GM12878 (cell line): Measurements from ENCODE around the gene PSMA7. TPM values are rescaled to one million over a fixed set of nuclear protein-coding genes. Genes with fewer than 3 reads are reported as not detected.

Experiments
- BCL3 ChIP-seq: IDR thresholded peaks from 2 replicates; pipeline ENCODE4 v1.6.1; 2011; ENCODE audit warnings: borderline replicate concordance, low read depth, mild to moderate bottlenecking, moderate library complexity, low read length; ENCODE audit not compliant: insufficient read depth, poor library complexity, severe bottlenecking
- CHD4 ChIP-seq: fragments of 200-600 bp; sonication (generic); IDR thresholded peaks from 2 replicates; pipeline ENCODE4 v1.6.1; 2016; ENCODE audit warnings: mild to moderate bottlenecking
- DPF2 ChIP-seq: fragments of 450-650 bp; IDR thresholded peaks from 2 replicates; pipeline ENCODE4 v1.6.1; 2017; ENCODE audit warnings: mild to moderate bottlenecking
- ELK1 ChIP-seq: IDR thresholded peaks from 2 replicates; pipeline ENCODE4 v1.6.1; 2012; ENCODE audit warnings: low read depth, low read length, improper control_type of control experiment
- GABPA ChIP-seq: IDR thresholded peaks from 2 replicates; pipeline ENCODE4 v1.6.1; 2014; ENCODE audit warnings: antibody characterized with exemption, low read depth, mild to moderate bottlenecking, inconsistent platforms
- GATAD2B ChIP-seq: fragments of 450-650 bp; conservative IDR thresholded peaks from 2 replicates; pipeline ENCODE4 v1.6.1; 2017; ENCODE audit warnings: low read depth, mild to moderate bottlenecking, moderate library complexity
- IKZF2 ChIP-seq, 2 experiments: fragments of 450-650 bp; IDR thresholded peaks; 2 replicates each; pipeline ENCODE4 v1.6.1; 2017; ENCODE audit warnings: mild to moderate bottlenecking in 2 of 2, moderate library complexity in 2 of 2
- LARP7 ChIP-seq: fragments of 450-650 bp; IDR thresholded peaks from 2 replicates; pipeline ENCODE4 v1.6.1; 2017; ENCODE audit warnings: mild to moderate bottlenecking
- MXI1 ChIP-seq: fragments of 150-350 bp; IDR thresholded peaks from 2 replicates; pipeline ENCODE4 v1.6.1; 2011; ENCODE audit warnings: low read depth, mild to moderate bottlenecking, inconsistent platforms, low read length, improper control_type of control experiment
- NR2C1 ChIP-seq: fragments of 450-650 bp; IDR thresholded peaks from 2 replicates; pipeline ENCODE4 v1.6.1; 2017; ENCODE audit warnings: antibody characterized with exemption, mild to moderate bottlenecking, moderate library complexity
- POLR2A ChIP-seq: IDR thresholded peaks from 2 replicates; pipeline ENCODE4 v1.6.1; 2011; ENCODE audit warnings: low read depth, mild to moderate bottlenecking, low read length
- POLR2AphosphoS2 ChIP-seq: IDR thresholded peaks from 2 replicates; pipeline ENCODE4 v1.6.1; 2011; ENCODE audit warnings: low read depth, mild to moderate bottlenecking, low read length, improper control_type of control experiment, moderate library complexity
- RAD21 ChIP-seq: IDR thresholded peaks from 2 replicates; pipeline ENCODE4 v1.6.1; 2011; ENCODE audit warnings: mild to moderate bottlenecking, low read depth, low read length, moderate library complexity; ENCODE audit not compliant: insufficient read depth
- SP1 ChIP-seq: IDR thresholded peaks from one replicate; pipeline ENCODE4 v1.6.1; 2011; ENCODE audit warnings: low read depth, low read length
- SPI1 ChIP-seq: IDR thresholded peaks from 2 replicates; pipeline ENCODE4 v1.6.1; 2011; ENCODE audit warnings: low read depth, mild to moderate bottlenecking, low read length, moderate library complexity, borderline replicate concordance; ENCODE audit not compliant: insufficient read depth
- ZNF687 ChIP-seq: fragments of 450-650 bp; IDR thresholded peaks from 2 replicates; pipeline ENCODE4 v1.6.1; 2017; ENCODE audit warnings: mild to moderate bottlenecking, moderate library complexity
- polyA plus RNA-seq, 11 experiments: library from polyadenylated mRNA; depleted of rRNA in 4 of 11; unstranded in 6 of 11; stranded (reverse) in 5 of 11; fragments of >200 nt; fragmentation: Nextera tagmentation in 4 of 11; fragmentation: Illumina TruSeq in 1 of 11; extraction: Ambion mirVana in 4 of 11; extraction: Trizol in 1 of 11; gene quantifications; 1 replicate in 1 of 11; 2 replicates in 10 of 11; pipeline versions ENCODE4 v1.2.1 to v1.2.3, GENCODE V29; 2011 to 2016; ENCODE audit warnings: inconsistent platforms in 2 of 11, missing spikeins in 2 of 11, low read depth in 1 of 11
- total RNA-seq, 4 experiments: library from RNA; depleted of rRNA in 3 of 4; stranded (reverse); fragments of >200 nt in 3 of 4; fragmentation: Illumina TruSeq in 1 of 4; extraction: Trizol in 1 of 4; gene quantifications; 2 replicates each; pipeline versions ENCODE4 v1.2.1 to v1.2.3, GENCODE V29; 2013 to 2021
- TF ChIP-seq, protein P1 (sequence below): IDR thresholded peaks from 2 replicates; pipeline ENCODE4 v1.6.1; 2012; ENCODE audit warnings: low read depth, low read length, improper control_type of control experiment
- TF ChIP-seq, protein P2 (sequence below): fragments of 450-650 bp; IDR thresholded peaks from 2 replicates; pipeline ENCODE4 v1.6.1; 2017; ENCODE audit warnings: mild to moderate bottlenecking

PSMA7 gene
- total and polyA plus RNA-seq, 10 of the 15 experiments (the other 5 are each of a cell fraction or from before 2014, with no cell fraction given) = 216 to 857 (median 368) TPM

DNA sequence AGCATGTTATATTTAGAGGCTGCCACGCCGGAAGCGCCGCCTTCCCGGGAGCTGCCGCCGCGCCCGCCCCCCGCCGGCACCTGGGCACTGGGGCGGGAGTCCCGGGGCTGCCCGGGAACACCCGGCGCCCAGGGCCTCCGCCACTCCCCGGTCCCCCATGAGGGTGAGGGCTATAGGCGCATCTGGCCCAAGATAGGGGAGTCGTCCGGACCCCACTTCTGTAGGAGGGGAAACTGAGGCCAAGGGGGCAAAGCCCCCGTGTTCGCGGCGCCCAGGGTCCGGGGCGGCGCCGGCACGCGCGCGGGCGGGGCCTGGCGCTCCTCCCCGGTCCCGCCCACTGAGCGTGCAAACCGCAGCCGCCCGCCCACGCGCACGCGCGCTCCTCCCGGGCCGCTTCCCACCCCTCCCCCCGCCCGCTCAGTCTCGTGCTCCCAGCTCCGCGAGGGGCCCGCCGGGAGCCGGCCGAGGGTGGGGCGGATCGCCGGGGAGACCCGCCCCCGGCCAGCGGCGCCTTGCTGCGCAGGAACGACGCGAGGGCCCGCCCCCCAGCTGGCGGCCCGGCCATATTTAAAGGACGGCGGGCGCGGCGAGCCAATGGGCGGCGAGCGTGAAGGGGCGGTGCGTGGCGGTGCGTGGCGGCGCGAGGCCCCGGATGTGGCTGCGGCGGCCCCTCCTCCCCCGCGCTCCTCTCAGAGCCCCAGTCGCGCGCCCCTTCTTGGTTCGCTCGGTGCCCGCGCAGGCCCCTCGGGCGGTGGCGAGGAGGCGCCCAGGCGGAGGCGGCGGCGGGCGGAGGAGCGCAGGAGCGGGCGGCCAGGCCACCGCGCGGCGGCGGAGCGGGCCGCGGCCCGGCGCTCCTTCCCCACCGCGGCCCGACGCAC is 21.2 kb downstream of the PSMA7 start, which contains the start of gene LSM14B (continued):
- TF ChIP-seq, protein P1, sequence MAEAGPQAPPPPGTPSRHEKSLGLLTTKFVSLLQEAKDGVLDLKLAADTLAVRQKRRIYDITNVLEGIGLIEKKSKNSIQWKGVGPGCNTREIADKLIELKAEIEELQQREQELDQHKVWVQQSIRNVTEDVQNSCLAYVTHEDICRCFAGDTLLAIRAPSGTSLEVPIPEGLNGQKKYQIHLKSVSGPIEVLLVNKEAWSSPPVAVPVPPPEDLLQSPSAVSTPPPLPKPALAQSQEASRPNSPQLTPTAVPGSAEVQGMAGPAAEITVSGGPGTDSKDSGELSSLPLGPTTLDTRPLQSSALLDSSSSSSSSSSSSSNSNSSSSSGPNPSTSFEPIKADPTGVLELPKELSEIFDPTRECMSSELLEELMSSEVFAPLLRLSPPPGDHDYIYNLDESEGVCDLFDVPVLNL = peak; percentile 93
- 0 out of 2 replicates have a peak, but pooled peaks have one; percentile 40 for TF ChIP-seq NR2C1
- TF ChIP-seq, protein P2, sequence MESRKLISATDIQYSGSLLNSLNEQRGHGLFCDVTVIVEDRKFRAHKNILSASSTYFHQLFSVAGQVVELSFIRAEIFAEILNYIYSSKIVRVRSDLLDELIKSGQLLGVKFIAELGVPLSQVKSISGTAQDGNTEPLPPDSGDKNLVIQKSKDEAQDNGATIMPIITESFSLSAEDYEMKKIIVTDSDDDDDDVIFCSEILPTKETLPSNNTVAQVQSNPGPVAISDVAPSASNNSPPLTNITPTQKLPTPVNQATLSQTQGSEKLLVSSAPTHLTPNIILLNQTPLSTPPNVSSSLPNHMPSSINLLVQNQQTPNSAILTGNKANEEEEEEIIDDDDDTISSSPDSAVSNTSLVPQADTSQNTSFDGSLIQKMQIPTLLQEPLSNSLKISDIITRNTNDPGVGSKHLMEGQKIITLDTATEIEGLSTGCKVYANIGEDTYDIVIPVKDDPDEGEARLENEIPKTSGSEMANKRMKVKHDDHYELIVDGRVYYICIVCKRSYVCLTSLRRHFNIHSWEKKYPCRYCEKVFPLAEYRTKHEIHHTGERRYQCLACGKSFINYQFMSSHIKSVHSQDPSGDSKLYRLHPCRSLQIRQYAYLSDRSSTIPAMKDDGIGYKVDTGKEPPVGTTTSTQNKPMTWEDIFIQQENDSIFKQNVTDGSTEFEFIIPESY = no peak
- TF ChIP-seq GABPA = no peak
- TF ChIP-seq RAD21 = no peak
- TF ChIP-seq MXI1 = peak; percentile 40; the same call in 1 of the 2 replicates
- TF ChIP-seq BCL3 = peak; percentile 11
- TF ChIP-seq POLR2AphosphoS2 = no peak
- TF ChIP-seq SP1 = peak; percentile 61
- no peak for TF ChIP-seq SPI1
- peak; percentile 55 for TF ChIP-seq LARP7
- TF ChIP-seq POLR2A = peak; percentile 71
- 0 out of 4 replicates have a peak, but pooled peaks of 1 of the 2 experiments have one; percentile 1 for TF ChIP-seq IKZF2 (IDR thresholded peaks at IDR 0.05)
- peak; percentile 84 for TF ChIP-seq DPF2
- peak; percentile 97; the same call in 1 of the 2 replicates for TF ChIP-seq GATAD2B
- peak; percentile 75; the same call in 1 of the 2 replicates for TF ChIP-seq ELK1
- TF ChIP-seq CHD4 = no peak
- 0 out of 2 replicates have a peak, but pooled peaks have one; percentile 10 for TF ChIP-seq ZNF687
